ENCODE results near the gene PCDHB2.

DNA sequence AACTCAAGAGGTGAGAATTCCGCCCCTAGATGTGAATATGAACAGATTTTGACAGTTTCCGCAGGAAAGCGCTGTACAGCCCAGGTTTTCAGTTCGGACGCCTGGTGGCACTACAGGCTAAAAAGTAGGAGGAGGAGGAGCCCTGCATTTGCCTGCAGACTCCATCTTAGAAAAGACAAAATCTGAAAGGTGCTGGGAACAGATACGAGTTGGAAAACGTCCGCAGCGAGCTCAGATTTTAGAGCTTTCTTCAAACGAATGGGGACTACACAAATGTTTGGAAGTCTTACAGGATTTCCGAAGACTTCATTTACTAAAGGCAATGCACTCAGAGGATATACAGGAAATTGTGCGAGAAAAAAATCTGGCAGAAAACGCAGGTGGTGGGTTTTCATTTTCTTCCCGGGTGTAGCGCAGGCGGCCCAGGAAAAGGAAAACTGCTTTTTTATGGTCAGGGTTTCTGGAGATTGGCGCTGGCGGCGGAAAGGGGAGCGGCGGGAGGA, 9.9 kb upstream of the PCDHB2 start:
- TF ChIP-seq RFX5 (IDR thresholded peaks at IDR 0.05) (no peak), TFCP2L1 (CRISPR knock-in tag; IDR thresholded peaks at IDR 0.05) (no peak), MYC (IDR thresholded peaks at IDR 0.05; ENCODE audit: borderline replicate concordance, low read length) (no peak), CEBPB (IDR thresholded peaks at IDR 0.05) (no peak), NFE2L2 (conservative IDR thresholded peaks at IDR 0.05; ENCODE audit: low read length) (no peak), JUN (IDR thresholded peaks at IDR 0.05) (no peak), POLR2A (IDR thresholded peaks at IDR 0.05; ENCODE audit: low read length) (no peak), ZSCAN20 (CRISPR knock-in tag; IDR thresholded peaks at IDR 0.05) (no peak)
- TF ChIP-seq, protein P1, sequence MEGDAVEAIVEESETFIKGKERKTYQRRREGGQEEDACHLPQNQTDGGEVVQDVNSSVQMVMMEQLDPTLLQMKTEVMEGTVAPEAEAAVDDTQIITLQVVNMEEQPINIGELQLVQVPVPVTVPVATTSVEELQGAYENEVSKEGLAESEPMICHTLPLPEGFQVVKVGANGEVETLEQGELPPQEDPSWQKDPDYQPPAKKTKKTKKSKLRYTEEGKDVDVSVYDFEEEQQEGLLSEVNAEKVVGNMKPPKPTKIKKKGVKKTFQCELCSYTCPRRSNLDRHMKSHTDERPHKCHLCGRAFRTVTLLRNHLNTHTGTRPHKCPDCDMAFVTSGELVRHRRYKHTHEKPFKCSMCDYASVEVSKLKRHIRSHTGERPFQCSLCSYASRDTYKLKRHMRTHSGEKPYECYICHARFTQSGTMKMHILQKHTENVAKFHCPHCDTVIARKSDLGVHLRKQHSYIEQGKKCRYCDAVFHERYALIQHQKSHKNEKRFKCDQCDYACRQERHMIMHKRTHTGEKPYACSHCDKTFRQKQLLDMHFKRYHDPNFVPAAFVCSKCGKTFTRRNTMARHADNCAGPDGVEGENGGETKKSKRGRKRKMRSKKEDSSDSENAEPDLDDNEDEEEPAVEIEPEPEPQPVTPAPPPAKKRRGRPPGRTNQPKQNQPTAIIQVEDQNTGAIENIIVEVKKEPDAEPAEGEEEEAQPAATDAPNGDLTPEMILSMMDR (IDR thresholded peaks at IDR 0.05) = peak; percentile 63
- TF ChIP-seq, protein P2, sequence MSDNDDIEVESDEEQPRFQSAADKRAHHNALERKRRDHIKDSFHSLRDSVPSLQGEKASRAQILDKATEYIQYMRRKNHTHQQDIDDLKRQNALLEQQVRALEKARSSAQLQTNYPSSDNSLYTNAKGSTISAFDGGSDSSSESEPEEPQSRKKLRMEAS (IDR thresholded peaks at IDR 0.05) = 0 out of 2 replicates have a peak, but pooled peaks have one; percentile 20
